Keratinocyte (primary cell): ENCODE measurements around the gene ATP8A1. TPM values are rescaled to one million over a fixed set of nuclear protein-coding genes. Genes with fewer than 3 reads are reported as not detected.

ENCODE experiments used
- DNase-seq: peaks from one replicate; pipeline ENCODE4 v3.0.0-alpha.2; 2011; ENCODE audit warnings: low read depth, missing footprints, low spot score
- FAIRE-seq: peaks from 2 replicates; lab custom pipeline; 2011; peaks lifted over from hg19 to GRCh38; lab: Jason Lieb, UNC
- H2AFZ ChIP-seq: 2 replicates; pipeline ENCODE4 v1.6.0; 2012; ENCODE audit warnings: low read length, control low read depth, inconsistent platforms; ENCODE audit not compliant: control insufficient read depth
- H3K27ac ChIP-seq: 2 replicates; pipeline ENCODE4 v1.5.1; 2011; ENCODE audit warnings: low read length; ENCODE audit not compliant: control insufficient read depth, insufficient read depth
- H3K27me3 ChIP-seq: 3 replicates; pipeline ENCODE4 v1.6.0; 2011; ENCODE audit warnings: low read length; ENCODE audit not compliant: control insufficient read depth, insufficient read depth; ENCODE audit errors: extremely low read depth
- H3K36me3 ChIP-seq, 2 experiments: 2 replicates in 1 of 2; 3 replicates in 1 of 2; pipeline ENCODE4 v1.5.1; 2011; ENCODE audit warnings: low read length in 2 of 2, mild to moderate bottlenecking in 1 of 2; ENCODE audit not compliant: control insufficient read depth in 2 of 2, insufficient read depth in 2 of 2; ENCODE audit errors: extremely low read depth in 1 of 2
- H3K4me1 ChIP-seq: 3 replicates; pipeline ENCODE4 v1.5.1; 2011; ENCODE audit warnings: low read length; ENCODE audit not compliant: control insufficient read depth, insufficient read depth; ENCODE audit errors: extremely low read depth
- H3K4me2 ChIP-seq: 3 replicates; pipeline ENCODE4 v1.6.0; 2011; ENCODE audit warnings: low read depth, low read length; ENCODE audit not compliant: control insufficient read depth, insufficient read depth; ENCODE audit errors: extremely low read depth
- H3K4me3 ChIP-seq, 3 experiments: fragments of 200-600 bp in 1 of 3; sonication (generic) in 1 of 3; 2 replicates in 2 of 3; 3 replicates in 1 of 3; pipeline ENCODE4 v1.5.1; 2011 to 2016; ENCODE audit warnings: low read length in 3 of 3, mild to moderate bottlenecking in 3 of 3, control low read depth in 2 of 3, inconsistent platforms in 1 of 3, low read depth in 1 of 3, mixed read lengths in 1 of 3, mixed run types in 1 of 3, moderate library complexity in 1 of 3; ENCODE audit not compliant: control insufficient read depth in 2 of 3, insufficient read depth in 2 of 3; ENCODE audit errors: extremely low read depth in 1 of 3
- H3K79me2 ChIP-seq: 2 replicates; pipeline ENCODE4 v1.6.0; 2012; ENCODE audit warnings: low read length; ENCODE audit not compliant: control insufficient read depth, insufficient read depth
- H3K9ac ChIP-seq: 3 replicates; pipeline ENCODE4 v1.6.0; 2011; ENCODE audit warnings: low read length; ENCODE audit not compliant: control insufficient read depth, insufficient read depth; ENCODE audit errors: extremely low read depth
- H3K9me1 ChIP-seq: 3 replicates; pipeline ENCODE4 v1.6.0; 2011; ENCODE audit warnings: low read length; ENCODE audit not compliant: control insufficient read depth, insufficient read depth; ENCODE audit errors: extremely low read depth
- H3K9me3 ChIP-seq: 2 replicates; pipeline ENCODE4 v1.5.1; 2012; ENCODE audit warnings: low read depth, low read length; ENCODE audit not compliant: control insufficient read depth
- H4K20me1 ChIP-seq: 3 replicates; pipeline ENCODE4 v1.6.0; 2011; ENCODE audit warnings: low read length; ENCODE audit not compliant: control insufficient read depth, insufficient read depth; ENCODE audit errors: extremely low read depth
- CTCF ChIP-seq, 3 experiments: IDR thresholded peaks in 1 of 3; conservative IDR thresholded peaks in 1 of 3; optimal IDR thresholded peaks in 1 of 3; 2 replicates in 2 of 3; 3 replicates in 1 of 3; pipeline versions ENCODE3 to v1.5.1; 2011; ENCODE audit warnings: low read length in 3 of 3, mild to moderate bottlenecking in 3 of 3, moderate library complexity in 2 of 3, control low read depth in 1 of 3, inconsistent platforms in 1 of 3; ENCODE audit not compliant: insufficient read depth in 2 of 3; ENCODE audit errors: extremely low read depth in 1 of 3
- EZH2 ChIP-seq: IDR thresholded peaks from one replicate; pipeline ENCODE4 v1.6.1; 2012; ENCODE audit warnings: inconsistent platforms, mild to moderate bottlenecking, low read length, moderate library complexity
- dilution Hi-C: fragments of 300-500 bp; cut with MboI; formaldehyde crosslinking; loops from one replicate; pipeline ENCODE4 v1.7.0; 2020; ENCODE audit warnings: low sequenced_read_pairs; ENCODE audit not compliant: extremely low pct_ligation_motif_present
- polyA plus RNA-seq, 5 experiments: library from polyadenylated mRNA; depleted of rRNA in 3 of 5; stranded (reverse) in 3 of 5; stranded (forward) in 1 of 5; unstranded in 1 of 5; fragments of >200 nt; gene quantifications; 1 replicate in 1 of 5; 2 replicates in 3 of 5; 3 replicates in 1 of 5; pipeline versions ENCODE4 v1.2.1 to v1.2.3, GENCODE V29; 2011 to 2012; ENCODE audit warnings: missing spikeins in 2 of 5, low read depth in 1 of 5, low replicate concordance in 1 of 5

The ATP8A1 gene
- polyA plus RNA-seq, 1 donor (not counting 4 experiments of a cell fraction or from before 2014, with no cell fraction given), result 0.20 TPM

- Histone ChIP-seq H3K9ac (no peak overlapping the region), H3K27me3 (no peaks in the 10 kb centered on the region), H3K36me3 (no peaks in the 10 kb centered on the region), H3K4me2 (no peak overlapping the region), H3K4me1 (no peaks in the 10 kb centered on the region), H3K9me1 (no peaks in the 10 kb centered on the region), H3K4me3 (no peak overlapping the region), H4K20me1 (no peaks in the 10 kb centered on the region), H3K79me2 (no peaks in the 10 kb centered on the region), H3K9me3 (no peaks in the 10 kb centered on the region), H2AFZ (no peak overlapping the region), H3K27ac (no peak overlapping the region)
- DNase-seq (no peak), FAIRE-seq (no peak)
- dilution Hi-C loops, result no loop called here
- TF ChIP-seq CTCF (optimal IDR thresholded peaks at IDR 0.05 in 1 of 3, IDR thresholded peaks at IDR 0.05 in 1 of 3, conservative IDR thresholded peaks at IDR 0.05 in 1 of 3; ENCODE audit: extremely low read depth in 1 of 3, insufficient read depth in 2 of 3, low read length in 3 of 3) (no peak), EZH2 (no peak)
These were observed 21.6 kb upstream of the ATP8A1 start for GRCh38 chr4:42678512-42678911.

- Histone ChIP-seq H3K4me3 (no peak overlapping the region), H3K27me3 (no peaks in the 10 kb centered on the region), H2AFZ (no peak overlapping the region), H4K20me1 (no peaks in the 10 kb centered on the region), H3K27ac (no peak overlapping the region), H3K9ac (no peak overlapping the region), H3K36me3 (no peaks in the 10 kb centered on the region), H3K9me3 (no peaks in the 10 kb centered on the region), H3K79me2 (no peaks in the 10 kb centered on the region), H3K9me1 (no peaks in the 10 kb centered on the region), H3K4me1 (no peaks in the 10 kb centered on the region), H3K4me2 (no peak overlapping the region)
- dilution Hi-C loops, result no loop called here
- FAIRE-seq, result no peak
- no peak for DNase-seq
- TF ChIP-seq CTCF (optimal IDR thresholded peaks at IDR 0.05 in 1 of 3, IDR thresholded peaks at IDR 0.05 in 1 of 3, conservative IDR thresholded peaks at IDR 0.05 in 1 of 3; ENCODE audit: extremely low read depth in 1 of 3, insufficient read depth in 2 of 3, low read length in 3 of 3) (no peak), EZH2 (no peak)
These were observed 19.4 kb upstream of the ATP8A1 start for GRCh38 chr4:42676066-42676951.
